Stimulated activated naive CD4-positive, alpha-beta T cell treated with Interleukin-2 at 50 U/mL for 16 hours (primary cell): ENCODE results near the gene ATXN7.

ENCODE experiments used
- DNase-seq: peaks from one replicate; lab custom pipeline; 2025; lab: John Stamatoyannopoulos, UW

Gene ATXN7

GRCh38 chr3:63984391-63984790 is 120.7 kb downstream of the ATXN7 start:
- DNase-seq, result no peak

- no peak for DNase-seq
Measured at GRCh38 chr3:63986146-63986545, 122.5 kb downstream of the ATXN7 start.

- no peak for DNase-seq
Measured at GRCh38 chr3:63986831-63987230, 123.2 kb downstream of the ATXN7 start.

GRCh38 chr3:63988943-63989342 is 125.3 kb downstream of the ATXN7 start:
- no peak for DNase-seq

- DNase-seq, result no peak
Measured at GRCh38 chr3:63990204-63990603, 126.5 kb downstream of the ATXN7 start.

GRCh38 chr3:63990733-63991132 is 127.1 kb downstream of the ATXN7 start:
- no peak for DNase-seq

- DNase-seq, result no peak
Measured at GRCh38 chr3:63991666-63992065, 128.0 kb downstream of the ATXN7 start.

- no peak for DNase-seq
Measured at GRCh38 chr3:63992516-63993209, 129.0 kb downstream of the ATXN7 start.

GRCh38 chr3:63993653-63994079 is 130.0 kb downstream of the ATXN7 start:
- DNase-seq, result peak; percentile 15

GRCh38 chr3:63995086-63995485 is 131.4 kb downstream of the ATXN7 start:
- no peak for DNase-seq

GRCh38 chr3:63998852-63999754 is 135.4 kb downstream of the ATXN7 start:
- no peak for DNase-seq

GRCh38 chr3:64000453-64001055 is 136.9 kb downstream of the ATXN7 start:
- DNase-seq, result no peak

- DNase-seq, result no peak
Measured at GRCh38 chr3:64002233-64002632, 138.6 kb downstream of the ATXN7 start.

- DNase-seq, result no peak
Measured at GRCh38 chr3:64003589-64003988, 139.9 kb downstream of the ATXN7 start.

GRCh38 chr3:64008017-64008416 is 144.3 kb downstream of the ATXN7 start:
- no peak for DNase-seq

GRCh38 chr3:64008487-64009351 is 145.1 kb downstream of the ATXN7 start:
- no peak for DNase-seq

GRCh38 chr3:64009528-64009927 is 145.9 kb downstream of the ATXN7 start:
- DNase-seq, result no peak

GRCh38 chr3:64010199-64010598 is 146.5 kb downstream of the ATXN7 start:
- DNase-seq, result no peak

- DNase-seq, result no peak
Measured at GRCh38 chr3:64011685-64012084, 148.0 kb downstream of the ATXN7 start.

GRCh38 chr3:64016941-64017620 is 153.4 kb downstream of the ATXN7 start:
- DNase-seq, result no peak

- DNase-seq, result no peak
Measured at GRCh38 chr3:64019271-64019670, 155.6 kb downstream of the ATXN7 start.
